GM10266 (cell line): ENCODE measurements around the gene EEFSEC.

Source experiments
- DNase-seq: peaks from one replicate; pipeline ENCODE4 v3.0.0; 2012; ENCODE audit errors: extremely low spot score
- TF ChIP-seq, protein P1 (sequence below): IDR thresholded peaks from 2 replicates; pipeline ENCODE4 v1.5.1; 2012; ENCODE audit warnings: mild to moderate bottlenecking, low read depth; ENCODE audit not compliant: control insufficient read depth, insufficient read depth; ENCODE audit errors: missing control alignments

The EEFSEC gene

DNA sequence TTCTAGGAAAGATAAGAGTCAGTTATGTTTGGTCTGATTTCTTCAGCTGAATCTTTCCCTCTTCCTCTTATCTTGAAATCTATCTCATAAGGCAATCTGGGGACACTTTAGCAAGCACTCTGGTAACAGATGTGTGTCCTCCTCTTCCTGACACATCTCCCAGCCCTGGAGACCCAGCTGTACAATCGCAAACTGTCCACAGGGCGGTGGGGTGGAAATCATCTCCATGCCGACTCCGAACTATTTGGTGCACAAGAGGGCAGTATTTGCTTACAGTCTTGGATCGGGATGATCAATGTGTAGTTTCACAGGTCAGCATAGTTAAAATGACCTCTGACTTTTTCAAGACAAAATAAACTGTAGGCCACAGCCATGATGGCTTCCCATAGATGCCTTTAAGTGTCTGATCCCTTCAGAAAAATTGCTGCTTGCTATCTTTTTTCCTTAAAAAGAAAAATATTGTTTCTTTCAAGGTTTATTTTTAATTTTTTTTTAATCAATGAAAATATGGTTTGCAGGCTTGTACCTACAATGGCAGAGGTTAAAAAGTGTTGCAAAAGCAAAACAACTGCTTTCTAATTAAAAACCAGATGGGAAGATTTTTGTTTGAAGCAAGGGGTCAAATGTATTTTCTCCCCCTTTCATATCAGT is 17.7 kb downstream of the EEFSEC start:
- TF ChIP-seq, protein P1, sequence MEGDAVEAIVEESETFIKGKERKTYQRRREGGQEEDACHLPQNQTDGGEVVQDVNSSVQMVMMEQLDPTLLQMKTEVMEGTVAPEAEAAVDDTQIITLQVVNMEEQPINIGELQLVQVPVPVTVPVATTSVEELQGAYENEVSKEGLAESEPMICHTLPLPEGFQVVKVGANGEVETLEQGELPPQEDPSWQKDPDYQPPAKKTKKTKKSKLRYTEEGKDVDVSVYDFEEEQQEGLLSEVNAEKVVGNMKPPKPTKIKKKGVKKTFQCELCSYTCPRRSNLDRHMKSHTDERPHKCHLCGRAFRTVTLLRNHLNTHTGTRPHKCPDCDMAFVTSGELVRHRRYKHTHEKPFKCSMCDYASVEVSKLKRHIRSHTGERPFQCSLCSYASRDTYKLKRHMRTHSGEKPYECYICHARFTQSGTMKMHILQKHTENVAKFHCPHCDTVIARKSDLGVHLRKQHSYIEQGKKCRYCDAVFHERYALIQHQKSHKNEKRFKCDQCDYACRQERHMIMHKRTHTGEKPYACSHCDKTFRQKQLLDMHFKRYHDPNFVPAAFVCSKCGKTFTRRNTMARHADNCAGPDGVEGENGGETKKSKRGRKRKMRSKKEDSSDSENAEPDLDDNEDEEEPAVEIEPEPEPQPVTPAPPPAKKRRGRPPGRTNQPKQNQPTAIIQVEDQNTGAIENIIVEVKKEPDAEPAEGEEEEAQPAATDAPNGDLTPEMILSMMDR = peak; percentile 24
- DNase-seq = no peak

DNA sequence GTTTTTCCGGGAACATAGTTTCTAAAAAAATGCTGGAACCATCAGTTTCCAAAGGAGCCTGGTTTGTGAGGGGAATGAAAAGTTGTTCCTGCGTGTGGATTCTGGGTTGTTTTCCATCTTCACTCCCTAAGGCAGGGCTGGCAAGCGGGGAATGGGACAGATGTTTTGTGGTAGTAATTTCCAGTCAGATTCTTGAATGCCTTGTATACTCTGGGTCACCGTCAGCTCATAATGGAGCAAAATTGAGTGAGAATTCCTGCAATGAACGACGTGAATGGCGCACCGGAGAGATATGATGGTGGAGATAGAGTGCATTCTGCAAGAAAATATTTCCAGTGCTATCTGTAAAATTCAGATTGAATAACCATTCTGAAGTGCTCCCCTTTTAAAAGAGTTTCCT is 19.9 kb downstream of the EEFSEC start:
- TF ChIP-seq, protein P1 = no peak
- no peak for DNase-seq

DNA sequence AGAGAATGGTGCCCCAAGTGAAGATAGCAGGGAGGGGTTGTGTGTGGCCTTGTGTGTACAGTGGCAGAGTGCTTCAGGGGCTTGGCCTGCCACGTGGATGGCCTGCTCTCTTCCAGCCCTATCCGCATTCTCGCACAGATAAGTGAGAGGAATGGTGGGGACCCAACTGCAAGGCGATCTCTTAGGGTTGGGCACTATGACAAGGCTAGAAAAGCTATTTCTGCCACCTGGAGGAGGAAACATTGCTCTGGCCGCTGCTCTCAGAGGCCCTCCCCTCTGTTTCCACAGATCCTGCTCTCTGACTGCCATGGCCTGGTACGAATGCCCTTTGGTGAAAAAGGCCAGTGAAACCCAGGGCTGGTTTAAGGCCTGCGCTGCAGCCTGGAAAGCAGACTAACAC is 20.6 kb downstream of the EEFSEC start:
- TF ChIP-seq, protein P1 = no peak
- no peak for DNase-seq

DNA sequence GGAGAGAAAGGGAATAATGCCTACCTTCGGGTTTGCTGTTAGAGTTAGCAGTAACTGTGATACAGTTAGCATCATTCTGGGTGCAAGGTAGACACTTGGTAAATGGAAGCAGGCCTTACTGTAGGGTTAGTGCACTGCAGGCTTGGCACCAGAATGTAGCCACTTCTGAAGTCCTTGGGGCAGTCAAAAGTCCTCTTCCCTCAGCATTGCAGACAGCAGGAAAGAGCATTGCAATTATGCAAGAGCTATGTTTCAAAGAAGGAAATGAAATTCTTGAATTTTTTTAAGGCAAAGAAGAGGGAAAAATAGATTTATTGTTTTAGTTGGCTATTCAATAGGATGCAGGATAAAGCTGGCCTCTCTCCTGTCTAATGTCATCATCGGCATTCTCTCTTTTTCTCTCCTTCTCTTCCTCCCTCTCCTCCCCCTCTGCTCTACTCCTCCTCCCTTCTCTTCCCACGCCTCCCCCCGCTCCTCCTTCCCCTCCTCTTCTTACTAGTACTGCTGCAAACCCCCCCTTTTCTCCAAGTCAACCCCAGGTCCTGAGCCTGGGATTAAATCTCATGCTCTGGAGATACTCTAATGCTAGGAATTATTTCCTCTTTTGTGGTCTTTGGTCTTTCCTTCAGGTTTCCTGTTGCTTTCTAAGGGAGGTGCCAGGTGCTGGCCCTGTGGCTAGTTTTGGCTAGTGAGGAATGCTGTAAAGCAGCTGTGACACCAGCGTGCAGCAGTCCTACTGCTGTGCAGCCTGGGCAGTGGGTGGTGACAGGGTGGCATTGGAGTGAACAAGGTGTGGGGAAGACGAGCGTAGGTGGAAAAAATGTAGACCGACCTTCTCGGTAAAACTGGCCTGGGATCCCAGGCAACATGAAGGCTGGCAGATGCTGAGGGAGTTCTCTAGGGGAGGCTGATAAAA is 21.7 kb downstream of the EEFSEC start:
- TF ChIP-seq, protein P1 = no peak
- no peak for DNase-seq

DNA sequence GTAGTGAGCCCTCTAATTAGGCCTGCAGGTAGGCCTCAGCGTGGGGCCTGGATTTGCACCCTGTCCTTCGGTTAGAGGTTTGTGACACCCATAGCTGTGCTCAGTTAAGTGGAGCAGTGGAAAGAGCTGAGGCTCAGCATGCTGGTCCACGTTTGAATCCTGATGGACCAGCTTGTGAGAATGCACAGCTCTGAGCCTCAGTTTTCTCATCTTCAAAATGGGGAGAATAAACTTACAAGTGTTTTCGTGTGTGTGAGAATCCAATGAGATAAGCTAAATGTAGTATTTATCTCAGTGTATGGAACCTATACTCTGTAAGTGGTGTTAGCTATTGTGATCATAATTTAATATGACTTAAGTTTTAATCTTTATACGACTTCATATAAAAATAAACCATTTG is 22.5 kb downstream of the EEFSEC start:
- TF ChIP-seq, protein P1 = no peak
- DNase-seq = no peak

DNA sequence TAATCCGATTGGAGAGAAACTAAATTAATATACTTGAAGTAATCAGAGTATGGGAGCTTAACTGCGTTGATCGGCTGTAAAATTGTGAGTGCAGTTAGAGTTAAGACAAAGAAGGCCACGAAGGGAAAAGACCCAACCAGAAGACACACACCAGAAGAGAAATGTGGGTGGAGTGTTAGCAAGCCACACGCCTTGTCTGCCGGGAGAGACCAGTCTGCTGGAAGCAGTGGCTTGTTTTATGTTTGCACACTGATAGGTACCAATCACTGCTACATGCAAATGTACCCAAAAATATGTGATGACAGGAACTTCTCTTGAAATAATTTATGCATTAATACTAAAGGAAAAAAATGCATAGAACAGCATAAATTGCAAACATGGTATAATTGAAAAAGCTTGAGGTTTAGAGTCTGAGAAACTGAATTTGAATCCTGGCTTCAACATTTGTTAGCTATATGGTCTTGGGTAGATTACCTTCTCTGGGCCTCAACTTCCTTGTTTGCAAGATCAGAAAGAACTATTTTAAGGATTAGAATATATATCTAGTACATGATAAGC is 23.1 kb downstream of the EEFSEC start:
- no peak for DNase-seq
- TF ChIP-seq, protein P1 = no peak
